ENCODE measurements around the gene PWP1. TPM values are rescaled to one million over a fixed set of nuclear protein-coding genes. Genes with fewer than 3 reads are reported as not detected.
A peak's percentile ranks its signal among the peaks of the same experiment; 100 is the strongest.

Gene PWP1
- total RNA-seq, 4 donors from 2014 or later: 39.7 to 98.7 (median 49.6) TPM

GRCh38 chr12:107749083-107749482 is 63.5 kb downstream of the PWP1 start:
- Histone ChIP-seq H3K9me3 (no peaks in the 10 kb centered on the region), H3K27me3 (no peaks in the 10 kb centered on the region), H3K36me3 (peaks cover 61 to 98% (median 81%) of the 10 kb centered on the region in 4 donors), H3K27ac (replicated peaks in 1 of 4) (no peak overlapping the region), H3K4me3 (no peak overlapping the region), H3K4me1 (peaks cover 0 to 20% (median 7%) of the 10 kb centered on the region in 4 donors)
- intact Hi-C loops (cut with DNase I): no loop called here
- no peak for DNase-seq (ENCODE audit: extremely low spot score)
- TF ChIP-seq EP300 (IDR thresholded peaks at IDR 0.05) (no peak), CTCF (IDR thresholded peaks at IDR 0.05) (no peak), POLR2A (IDR thresholded peaks at IDR 0.05; ENCODE audit: low read depth) (no peak), POLR2AphosphoS5 (IDR thresholded peaks at IDR 0.05) (no peak)
- 92% methylated on average over 1 of the region's 1 CpG for WGBS

GRCh38 chr12:107759410-107759809 is 73.8 kb downstream of the PWP1 start:
- no peak overlapping the region for H3K27ac ChIP-seq (replicated peaks in 1 of 4)

GRCh38 chr12:107760207-107760808 is 74.7 kb downstream of the PWP1 start:
- H3K27ac ChIP-seq (replicated peaks in 1 of 4): peak overlapping the region; percentile 69 to 79 (median 77)
- H3K9me3 ChIP-seq: no peaks in the 10 kb centered on the region
- WGBS: 4% methylated on average over 20 of the region's 30 CpGs
- peaks cover 23 to 42% (median 38%) of the 10 kb centered on the region in 4 donors for H3K4me1 ChIP-seq
- intact Hi-C loops (cut with DNase I): loop anchor here (5.0 to 10.0 kb wide), 2 partner anchors 73 to 124 kb away; partner anchors contain the start of gene PWP1
- no peaks in the 10 kb centered on the region for H3K27me3 ChIP-seq
- no peak for TF ChIP-seq CTCF (IDR thresholded peaks at IDR 0.05)
- DNase-seq (ENCODE audit: extremely low spot score): no peak
- H3K4me3 ChIP-seq: peak overlapping the region; percentile 82 to 91 (median 84)
- peaks cover 15 to 24% (median 20%) of the 10 kb centered on the region in 4 donors for H3K36me3 ChIP-seq

More at GRCh38 chr12:107759410-107759809, 73.8 kb downstream of the PWP1 start:
- Histone ChIP-seq H3K27me3 (no peaks in the 10 kb centered on the region), H3K4me1 (peaks cover 23 to 42% (median 38%) of the 10 kb centered on the region in 4 donors), H3K4me3 (peak overlapping the region; percentile 82 to 91 (median 84)), H3K36me3 (peaks cover 24 to 33% (median 29%) of the 10 kb centered on the region in 4 donors), H3K9me3 (no peaks in the 10 kb centered on the region)
- intact Hi-C loops (cut with DNase I): no loop called here
- TF ChIP-seq POLR2AphosphoS5 (IDR thresholded peaks at IDR 0.05): no peak
- 55% methylated on average over 3 of the region's 3 CpGs for whole genome bisulfite sequencing
- no peak for DNase-seq (ENCODE audit: extremely low spot score)

- TF ChIP-seq POLR2AphosphoS5 (IDR thresholded peaks at IDR 0.05) (peak; percentile 90 to 94), CTCF (IDR thresholded peaks at IDR 0.05) (peak; percentile 40 to 63 (median 43)), POLR2A (IDR thresholded peaks at IDR 0.05; ENCODE audit: low read depth) (peak; percentile 65), EP300 (IDR thresholded peaks at IDR 0.05) (no peak)
- WGBS: 2% methylated on average over 29 of the region's 83 CpGs
- Histone ChIP-seq H3K4me3 (peak within 1 kb of the TSS; percentile 82 to 91 (median 84)), H3K9me3 (no peaks in the 10 kb centered on the region), H3K36me3 (peaks cover 9 to 18% (median 14%) of the 10 kb centered on the region in 4 donors), H3K4me1 (peaks cover 23 to 42% (median 38%) of the 10 kb centered on the region in 4 donors), H3K27me3 (no peaks in the 10 kb centered on the region), H3K27ac (replicated peaks in 1 of 4) (peak within 1 kb of the TSS; percentile 69 to 79 (median 77))
- intact Hi-C loops (cut with DNase I): loop anchor here (5.0 to 10.0 kb wide), 2 partner anchors 74 to 124 kb away; partner anchors contain the start of gene PWP1
- DNase-seq (ENCODE audit: extremely low spot score): peak; percentile 97
Observed at GRCh38 chr12:107760809-107761501, 75.4 kb downstream of the PWP1 start, which contains the start of gene PRDM4. TSS of gene PRDM4 (minus strand) at chr12:107761137. CDS start at chr12:107760515, 622 bp downstream.

- TF ChIP-seq POLR2AphosphoS5 (IDR thresholded peaks at IDR 0.05): no peak
- no peak for TF ChIP-seq CTCF (IDR thresholded peaks at IDR 0.05)
- no peak for TF ChIP-seq POLR2A (IDR thresholded peaks at IDR 0.05; ENCODE audit: low read depth)
- no peak for TF ChIP-seq EP300 (IDR thresholded peaks at IDR 0.05)
- H3K36me3 ChIP-seq: peaks cover 3 to 12% (median 9%) of the 10 kb centered on the region in 4 donors
- no peaks in the 10 kb centered on the region for H3K27me3 ChIP-seq
- no peak for DNase-seq (ENCODE audit: extremely low spot score)
- H3K4me3 ChIP-seq: peak overlapping the region; percentile 82 to 91 (median 84)
- WGBS: 5% methylated on average over 11 of the region's 12 CpGs
- H3K4me1 ChIP-seq: peaks cover 23 to 42% (median 38%) of the 10 kb centered on the region in 4 donors
- intact Hi-C loops (cut with DNase I): loop anchor here (5.0 to 10.0 kb wide), 2 partner anchors 74 to 123 kb away; partner anchors contain the start of gene PWP1
- H3K27ac ChIP-seq (replicated peaks in 1 of 4): peak overlapping the region; percentile 69 to 79 (median 77)
- no peaks in the 10 kb centered on the region for H3K9me3 ChIP-seq
Observed at GRCh38 chr12:107761502-107761904, 75.9 kb downstream of the PWP1 start.

Measured in esophagus muscularis mucosa (tissue), 4 donors.